ENCODE measurements around the gene UPK1A. TPM values are rescaled to one million over a fixed set of nuclear protein-coding genes. Genes with fewer than 3 reads are reported as not detected.

UPK1A gene
- total RNA-seq, 4 donors from 2014 or later, result 1.5 to 8.3 (median 5.6) TPM

DNA sequence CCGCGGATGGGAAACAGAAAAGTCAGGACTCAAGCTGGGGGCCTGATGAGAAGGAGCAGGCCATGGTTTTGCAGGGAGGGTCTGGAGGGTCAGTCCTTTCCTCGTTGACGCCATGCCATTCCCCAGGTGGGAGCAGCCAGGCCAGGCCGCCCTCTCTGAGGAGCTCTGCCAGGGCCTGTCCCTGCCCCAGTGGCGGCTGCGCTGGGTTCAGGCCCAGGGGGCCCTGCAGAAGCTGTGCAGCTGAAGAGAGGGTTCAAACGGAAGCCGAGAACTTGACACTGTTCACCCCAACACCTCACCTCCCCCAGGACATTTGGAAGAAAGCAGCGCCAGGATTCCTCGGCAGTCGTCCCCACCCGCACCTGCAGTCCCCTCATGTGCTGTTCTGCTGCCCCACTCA, 43.6 kb upstream of the UPK1A start:
- Histone ChIP-seq H3K27ac (no peak overlapping the region), H3K9me3 (no peaks in the 10 kb centered on the region), H3K4me1 (no peaks in the 10 kb centered on the region), H3K27me3 (no peaks in the 10 kb centered on the region), H3K4me3 (no peak overlapping the region), H3K36me3 (peaks cover 35% of the 10 kb centered on the region)
- DNase-seq (ENCODE audit: low spot score in 2 of 2), result no peak
- 93% methylated on average over 13 of the region's 13 CpGs for whole genome bisulfite sequencing
- TF ChIP-seq CTCF (IDR thresholded peaks at IDR 0.05), result no peak
- no peak for TF ChIP-seq EP300 (IDR thresholded peaks at IDR 0.05)
- TF ChIP-seq POLR2AphosphoS5 (IDR thresholded peaks at IDR 0.05), result no peak
- no peak for TF ChIP-seq POLR2A (IDR thresholded peaks at IDR 0.05)

GRCh38 chr19:35623327-35624010, 42.8 kb upstream of the UPK1A start:
- Histone ChIP-seq H3K27ac (no peak overlapping the region), H3K27me3 (no peaks in the 10 kb centered on the region), H3K4me1 (peaks cover 6% of the 10 kb centered on the region), H3K36me3 (peaks cover 28% of the 10 kb centered on the region), H3K4me3 (no peak overlapping the region), H3K9me3 (no peaks in the 10 kb centered on the region)
- TF ChIP-seq POLR2A (IDR thresholded peaks at IDR 0.05) (no peak), EP300 (IDR thresholded peaks at IDR 0.05) (no peak), POLR2AphosphoS5 (IDR thresholded peaks at IDR 0.05) (no peak)
- WGBS, result 89% methylated on average over 6 of the region's 6 CpGs
- no peak for DNase-seq (ENCODE audit: low spot score in 2 of 2)

GRCh38 chr19:35628264-35628564, 38.1 kb upstream of the UPK1A start:
- Histone ChIP-seq H3K36me3 (peaks cover 30% of the 10 kb centered on the region), H3K4me1 (peaks cover 19% of the 10 kb centered on the region), H3K4me3 (peak overlapping the region; percentile 94), H3K9me3 (no peaks in the 10 kb centered on the region), H3K27me3 (no peaks in the 10 kb centered on the region), H3K27ac (peak overlapping the region; percentile 87)
- DNase-seq (ENCODE audit: low spot score in 2 of 2), result no peak
- 10% methylated on average over 9 of the region's 9 CpGs for WGBS
- TF ChIP-seq CTCF (IDR thresholded peaks at IDR 0.05), result no peak
- TF ChIP-seq POLR2A (IDR thresholded peaks at IDR 0.05), result no peak
- no peak for TF ChIP-seq EP300 (IDR thresholded peaks at IDR 0.05)
- no peak for TF ChIP-seq POLR2AphosphoS5 (IDR thresholded peaks at IDR 0.05)

DNA sequence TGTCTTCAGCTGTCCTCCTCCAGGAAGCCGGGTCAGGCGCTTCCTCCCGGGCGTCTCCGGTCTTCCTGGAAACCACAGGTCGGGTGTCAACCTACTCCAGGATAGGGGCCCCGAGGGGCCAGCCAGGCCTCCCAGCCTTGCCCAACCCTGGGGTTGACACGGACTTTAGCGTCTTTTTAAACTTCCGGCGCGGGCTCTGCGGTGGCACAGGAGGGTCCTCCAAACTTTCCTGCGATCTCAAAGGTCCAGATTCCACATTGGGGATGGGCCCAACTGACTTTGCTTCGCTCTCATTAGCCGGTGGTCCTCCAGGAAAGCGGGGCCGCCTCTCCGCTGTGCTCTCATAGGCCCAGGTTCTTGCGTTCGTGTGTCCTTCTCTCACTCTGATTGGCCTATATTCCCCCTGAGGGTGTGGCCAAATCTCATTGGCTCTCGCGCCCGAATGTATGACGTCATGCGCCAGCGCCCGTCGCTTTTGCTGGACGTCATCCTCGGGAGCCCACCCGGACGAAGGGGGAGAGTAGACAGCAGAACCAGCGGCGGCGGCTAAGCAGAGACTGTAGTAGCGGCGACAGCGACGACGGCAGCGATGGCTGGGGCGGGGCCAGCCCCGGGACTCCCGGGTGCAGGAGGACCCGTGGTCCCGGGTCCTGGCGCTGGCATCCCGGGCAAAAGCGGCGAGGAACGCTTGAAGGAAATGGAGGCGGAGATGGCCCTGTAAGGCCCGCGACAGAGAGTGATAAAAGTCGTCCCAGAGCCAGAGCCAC, 37.6 kb upstream of the UPK1A start, which contains the start of gene RBM42:
RBM42 (plus strand) TSS at position 472 of the 767 bp plus-strand sequence; CDS start at position 590, 118 bp downstream.
- 0% methylated on average over 19 of the region's 56 CpGs for WGBS
- Histone ChIP-seq H3K4me3 (peak within 1 kb of the TSS; percentile 94), H3K36me3 (peaks cover 35% of the 10 kb centered on the region), H3K9me3 (no peaks in the 10 kb centered on the region), H3K4me1 (peaks cover 19% of the 10 kb centered on the region), H3K27me3 (no peaks in the 10 kb centered on the region), H3K27ac (peak within 1 kb of the TSS; percentile 87)
- TF ChIP-seq POLR2AphosphoS5 (IDR thresholded peaks at IDR 0.05) (peak; percentile 73 to 95 (median 92)), EP300 (IDR thresholded peaks at IDR 0.05) (no peak), POLR2A (IDR thresholded peaks at IDR 0.05) (peak; percentile 53 to 54)
- DNase-seq (ENCODE audit: low spot score in 2 of 2), result peak; percentile 98 to 99

DNA sequence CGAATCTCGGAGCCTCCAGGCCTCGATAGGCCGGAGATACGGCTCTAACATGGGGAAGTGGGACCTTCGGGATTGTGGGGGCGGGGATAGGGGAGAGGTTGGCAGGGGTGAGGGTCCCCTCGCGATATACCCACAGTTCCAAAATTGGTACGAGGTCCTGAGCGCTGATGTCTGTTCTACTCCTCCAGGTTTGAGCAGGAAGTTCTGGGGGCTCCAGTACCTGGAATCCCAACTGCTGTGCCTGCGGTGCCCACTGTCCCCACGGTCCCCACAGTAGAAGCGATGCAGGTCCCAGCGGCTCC, 37.0 kb upstream of the UPK1A start:
- no peak for DNase-seq (ENCODE audit: low spot score in 2 of 2)
- Histone ChIP-seq H3K4me1 (peaks cover 19% of the 10 kb centered on the region), H3K9me3 (no peaks in the 10 kb centered on the region), H3K27me3 (no peaks in the 10 kb centered on the region), H3K27ac (peak overlapping the region; percentile 87), H3K36me3 (peaks cover 40% of the 10 kb centered on the region), H3K4me3 (peak overlapping the region; percentile 94)
- TF ChIP-seq POLR2AphosphoS5 (IDR thresholded peaks at IDR 0.05), result no peak
- no peak for TF ChIP-seq EP300 (IDR thresholded peaks at IDR 0.05)
- no peak for TF ChIP-seq POLR2A (IDR thresholded peaks at IDR 0.05)
- TF ChIP-seq CTCF (IDR thresholded peaks at IDR 0.05), result no peak
- WGBS, result 3% methylated on average over 12 of the region's 15 CpGs

GRCh38 chr19:35633727-35634440, 32.4 kb upstream of the UPK1A start:
- Histone ChIP-seq H3K27ac (no peak overlapping the region), H3K9me3 (no peaks in the 10 kb centered on the region), H3K4me1 (peaks cover 13% of the 10 kb centered on the region), H3K36me3 (peaks cover 80% of the 10 kb centered on the region), H3K27me3 (no peaks in the 10 kb centered on the region), H3K4me3 (no peak overlapping the region)
- DNase-seq (ENCODE audit: low spot score in 2 of 2), result no peak
- no peak for TF ChIP-seq EP300 (IDR thresholded peaks at IDR 0.05)
- no peak for TF ChIP-seq POLR2A (IDR thresholded peaks at IDR 0.05)
- no peak for TF ChIP-seq CTCF (IDR thresholded peaks at IDR 0.05)
- TF ChIP-seq POLR2AphosphoS5 (IDR thresholded peaks at IDR 0.05), result no peak
- 99% methylated on average over 15 of the region's 29 CpGs for WGBS

Data from suprapubic skin (tissue), 4 donors.